GM12878 (cell line): ENCODE results near the gene LIN54. TPM values are rescaled to one million over a fixed set of nuclear protein-coding genes. Genes with fewer than 3 reads are reported as not detected.

Source experiments
- CBX5 ChIP-seq: sonication (generic); IDR thresholded peaks from 2 replicates; pipeline ENCODE4 v1.6.1; 2016; ENCODE audit warnings: low read depth, moderate library complexity, mild to moderate bottlenecking, inconsistent platforms
- CEBPB ChIP-seq, 2 experiments: fragments of 150-350 bp in 1 of 2; IDR thresholded peaks; 2 replicates each; pipeline ENCODE4 v1.6.1; 2012 to 2014; ENCODE audit warnings: low read depth in 2 of 2, low read length in 2 of 2, borderline replicate concordance in 1 of 2, inconsistent platforms in 1 of 2
- CHD4 ChIP-seq: fragments of 200-600 bp; sonication (generic); IDR thresholded peaks from 2 replicates; pipeline ENCODE4 v1.6.1; 2016; ENCODE audit warnings: mild to moderate bottlenecking
- FOXK2 ChIP-seq: fragments of 450-650 bp; IDR thresholded peaks from 2 replicates; pipeline ENCODE4 v1.6.1; 2017; ENCODE audit warnings: mild to moderate bottlenecking, moderate library complexity
- HCFC1 ChIP-seq: fragments of 150-350 bp; IDR thresholded peaks from 2 replicates; pipeline ENCODE4 v1.6.1; 2014; ENCODE audit warnings: low read length
- LARP7 ChIP-seq: fragments of 450-650 bp; IDR thresholded peaks from 2 replicates; pipeline ENCODE4 v1.6.1; 2017; ENCODE audit warnings: mild to moderate bottlenecking
- MTA2 ChIP-seq: fragments of 450-650 bp; IDR thresholded peaks from 2 replicates; pipeline ENCODE4 v1.6.1; 2016; ENCODE audit warnings: low read depth, mild to moderate bottlenecking, moderate library complexity
- MTA3 ChIP-seq: IDR thresholded peaks from 2 replicates; pipeline ENCODE4 v1.6.1; 2012; ENCODE audit warnings: low read length, inconsistent platforms, borderline replicate concordance
- MYB ChIP-seq: fragments of 150-350 bp; IDR thresholded peaks from 2 replicates; pipeline ENCODE4 v1.6.1; 2014; ENCODE audit warnings: mild to moderate bottlenecking, low read depth, low read length, borderline replicate concordance
- RFX5 ChIP-seq: IDR thresholded peaks from 2 replicates; pipeline ENCODE4 v1.6.1; 2011; ENCODE audit warnings: low read depth, low read length, improper control_type of control experiment
- SPI1 ChIP-seq: IDR thresholded peaks from 2 replicates; pipeline ENCODE4 v1.6.1; 2011; ENCODE audit warnings: low read depth, mild to moderate bottlenecking, low read length, moderate library complexity, borderline replicate concordance; ENCODE audit not compliant: insufficient read depth
- SREBF1 ChIP-seq: IDR thresholded peaks from 2 replicates; pipeline ENCODE4 v1.6.1; 2012; ENCODE audit warnings: mild to moderate bottlenecking, low read length
- SREBF2 ChIP-seq: IDR thresholded peaks from 2 replicates; pipeline ENCODE4 v1.6.1; 2012; ENCODE audit warnings: mild to moderate bottlenecking, low read length
- WRNIP1 ChIP-seq: IDR thresholded peaks from 2 replicates; pipeline ENCODE4 v1.6.1; 2011; ENCODE audit warnings: low read depth, low read length, improper control_type of control experiment, borderline replicate concordance
- polyA plus RNA-seq, 11 experiments: library from polyadenylated mRNA; depleted of rRNA in 4 of 11; unstranded in 6 of 11; stranded (reverse) in 5 of 11; fragments of >200 nt; fragmentation: Nextera tagmentation in 4 of 11; fragmentation: Illumina TruSeq in 1 of 11; extraction: Ambion mirVana in 4 of 11; extraction: Trizol in 1 of 11; gene quantifications; 1 replicate in 1 of 11; 2 replicates in 10 of 11; pipeline versions ENCODE4 v1.2.1 to v1.2.3, GENCODE V29; 2011 to 2016; ENCODE audit warnings: inconsistent platforms in 2 of 11, missing spikeins in 2 of 11, low read depth in 1 of 11
- total RNA-seq, 4 experiments: library from RNA; depleted of rRNA in 3 of 4; stranded (reverse); fragments of >200 nt in 3 of 4; fragmentation: Illumina TruSeq in 1 of 4; extraction: Trizol in 1 of 4; gene quantifications; 2 replicates each; pipeline versions ENCODE4 v1.2.1 to v1.2.3, GENCODE V29; 2013 to 2021
- TF ChIP-seq, protein P1 (sequence below): fragments of 450-650 bp; IDR thresholded peaks from 2 replicates; pipeline ENCODE4 v1.6.1; 2017; ENCODE audit warnings: borderline replicate concordance
- TF ChIP-seq, protein P2 (sequence below): IDR thresholded peaks from 2 replicates; pipeline ENCODE4 v1.6.1; 2011; ENCODE audit warnings: low read depth, low read length, improper control_type of control experiment, borderline replicate concordance
- TF ChIP-seq, protein P3 (sequence below): IDR thresholded peaks from 2 replicates; pipeline ENCODE4 v1.6.1; 2012; ENCODE audit warnings: low read length, inconsistent platforms
- TF ChIP-seq, protein P4 (sequence below): IDR thresholded peaks from 2 replicates; pipeline ENCODE4 v1.6.1; 2011; ENCODE audit warnings: borderline replicate concordance, low read depth, mild to moderate bottlenecking, moderate library complexity, mixed read lengths, low read length; ENCODE audit not compliant: insufficient read depth; ENCODE audit errors: extremely low read length

Gene LIN54
- total and polyA plus RNA-seq, 10 of the 15 experiments (the other 5 are each of a cell fraction or from before 2014, with no cell fraction given) = 1.5 to 20.4 (median 12.2) TPM

DNA sequence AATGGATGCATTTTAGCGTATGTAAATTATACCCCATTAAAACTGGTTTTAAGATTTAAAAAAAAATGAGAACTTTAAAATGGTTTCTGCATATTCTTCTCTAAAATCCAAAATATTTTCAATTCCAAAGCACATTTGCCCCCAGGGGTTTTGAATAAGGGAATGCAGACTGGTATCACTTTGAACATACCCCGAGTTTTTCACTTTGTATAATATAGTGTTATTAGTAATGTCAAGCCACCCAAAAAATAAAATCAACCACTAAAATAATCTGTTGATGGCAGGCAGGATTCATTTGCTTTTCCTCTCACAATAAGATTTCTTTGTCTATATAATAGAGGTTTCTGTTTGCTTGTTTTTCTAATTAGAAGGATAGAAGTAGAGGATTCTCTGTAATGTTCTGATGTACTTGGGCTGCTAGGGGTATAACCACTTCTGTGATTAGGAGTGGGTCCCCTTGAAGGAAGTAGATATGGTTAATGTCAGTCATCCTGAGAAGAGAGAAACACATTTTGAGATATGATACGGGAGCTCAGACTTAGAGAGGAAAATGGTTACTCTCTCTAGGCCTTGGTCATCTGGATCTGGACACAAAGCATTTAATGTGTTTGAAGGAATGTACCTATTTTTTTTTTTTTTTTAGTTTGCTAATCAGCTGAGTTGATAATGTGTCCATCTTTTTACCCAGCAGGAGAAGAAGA lies 9.3 kb upstream of the LIN54 start (continued):
- TF ChIP-seq SREBF1 (no peak), CBX5 (no peak), SPI1 (no peak), MTA3 (no peak), FOXK2 (no peak), CEBPB (IDR thresholded peaks at IDR 0.05; ENCODE audit: borderline replicate concordance in 1 of 2, low read depth in 2 of 2, low read length in 2 of 2) (no peak), CHD4 (no peak), SREBF2 (no peak), LARP7 (no peak), WRNIP1 (no peak), RFX5 (no peak), HCFC1 (no peak), MYB (no peak), MTA2 (no peak)
- TF ChIP-seq, protein P1, sequence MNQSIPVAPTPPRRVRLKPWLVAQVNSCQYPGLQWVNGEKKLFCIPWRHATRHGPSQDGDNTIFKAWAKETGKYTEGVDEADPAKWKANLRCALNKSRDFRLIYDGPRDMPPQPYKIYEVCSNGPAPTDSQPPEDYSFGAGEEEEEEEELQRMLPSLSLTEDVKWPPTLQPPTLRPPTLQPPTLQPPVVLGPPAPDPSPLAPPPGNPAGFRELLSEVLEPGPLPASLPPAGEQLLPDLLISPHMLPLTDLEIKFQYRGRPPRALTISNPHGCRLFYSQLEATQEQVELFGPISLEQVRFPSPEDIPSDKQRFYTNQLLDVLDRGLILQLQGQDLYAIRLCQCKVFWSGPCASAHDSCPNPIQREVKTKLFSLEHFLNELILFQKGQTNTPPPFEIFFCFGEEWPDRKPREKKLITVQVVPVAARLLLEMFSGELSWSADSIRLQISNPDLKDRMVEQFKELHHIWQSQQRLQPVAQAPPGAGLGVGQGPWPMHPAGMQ = no peak
- TF ChIP-seq, protein P2, sequence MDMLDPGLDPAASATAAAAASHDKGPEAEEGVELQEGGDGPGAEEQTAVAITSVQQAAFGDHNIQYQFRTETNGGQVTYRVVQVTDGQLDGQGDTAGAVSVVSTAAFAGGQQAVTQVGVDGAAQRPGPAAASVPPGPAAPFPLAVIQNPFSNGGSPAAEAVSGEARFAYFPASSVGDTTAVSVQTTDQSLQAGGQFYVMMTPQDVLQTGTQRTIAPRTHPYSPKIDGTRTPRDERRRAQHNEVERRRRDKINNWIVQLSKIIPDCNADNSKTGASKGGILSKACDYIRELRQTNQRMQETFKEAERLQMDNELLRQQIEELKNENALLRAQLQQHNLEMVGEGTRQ = no peak
- TF ChIP-seq, protein P3, sequence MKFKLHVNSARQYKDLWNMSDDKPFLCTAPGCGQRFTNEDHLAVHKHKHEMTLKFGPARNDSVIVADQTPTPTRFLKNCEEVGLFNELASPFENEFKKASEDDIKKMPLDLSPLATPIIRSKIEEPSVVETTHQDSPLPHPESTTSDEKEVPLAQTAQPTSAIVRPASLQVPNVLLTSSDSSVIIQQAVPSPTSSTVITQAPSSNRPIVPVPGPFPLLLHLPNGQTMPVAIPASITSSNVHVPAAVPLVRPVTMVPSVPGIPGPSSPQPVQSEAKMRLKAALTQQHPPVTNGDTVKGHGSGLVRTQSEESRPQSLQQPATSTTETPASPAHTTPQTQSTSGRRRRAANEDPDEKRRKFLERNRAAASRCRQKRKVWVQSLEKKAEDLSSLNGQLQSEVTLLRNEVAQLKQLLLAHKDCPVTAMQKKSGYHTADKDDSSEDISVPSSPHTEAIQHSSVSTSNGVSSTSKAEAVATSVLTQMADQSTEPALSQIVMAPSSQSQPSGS = 0 out of 2 replicates have a peak, but pooled peaks have one; percentile 20
- TF ChIP-seq, protein P4, sequence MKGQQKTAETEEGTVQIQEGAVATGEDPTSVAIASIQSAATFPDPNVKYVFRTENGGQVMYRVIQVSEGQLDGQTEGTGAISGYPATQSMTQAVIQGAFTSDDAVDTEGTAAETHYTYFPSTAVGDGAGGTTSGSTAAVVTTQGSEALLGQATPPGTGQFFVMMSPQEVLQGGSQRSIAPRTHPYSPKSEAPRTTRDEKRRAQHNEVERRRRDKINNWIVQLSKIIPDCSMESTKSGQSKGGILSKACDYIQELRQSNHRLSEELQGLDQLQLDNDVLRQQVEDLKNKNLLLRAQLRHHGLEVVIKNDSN = no peak
